Measurements from ENCODE around the gene ATG14.
"Not testable (repeated sequence)": the region's sequence is repeated elsewhere in the genome, so short reads cannot be mapped to it uniquely, and the experiment has no call there.

ATG14 gene

GRCh38 chr14:55433880-55434804 lies 22.5 kb upstream of the ATG14 start:
- DNase-seq (ENCODE audit: low read depth): no peak

- no peak for DNase-seq (ENCODE audit: low read depth)
Observed at GRCh38 chr14:55432628-55433027, 21.0 kb upstream of the ATG14 start.

GRCh38 chr14:55430024-55430690 lies 18.5 kb upstream of the ATG14 start:
- no peak for DNase-seq (ENCODE audit: low read depth)

GRCh38 chr14:55427439-55427838 lies 15.8 kb upstream of the ATG14 start:
- no peak for DNase-seq (ENCODE audit: low read depth)

GRCh38 chr14:55426891-55427290 lies 15.3 kb upstream of the ATG14 start:
- no peak for DNase-seq (ENCODE audit: low read depth)

GRCh38 chr14:55425091-55425490 lies 13.5 kb upstream of the ATG14 start:
- no peak for DNase-seq (ENCODE audit: low read depth)

GRCh38 chr14:55423969-55424368 lies 12.3 kb upstream of the ATG14 start:
- no peak for DNase-seq (ENCODE audit: low read depth)

GRCh38 chr14:55422338-55422737 lies 10.7 kb upstream of the ATG14 start:
- DNase-seq (ENCODE audit: low read depth): not testable (repeated sequence)

GRCh38 chr14:55419663-55420062 lies 8.0 kb upstream of the ATG14 start:
- no peak for DNase-seq (ENCODE audit: low read depth)

GRCh38 chr14:55418411-55418810 lies 6.8 kb upstream of the ATG14 start:
- no peak for DNase-seq (ENCODE audit: low read depth)

GRCh38 chr14:55417955-55418354 lies 6.3 kb upstream of the ATG14 start:
- no peak for DNase-seq (ENCODE audit: low read depth)

- DNase-seq (ENCODE audit: low read depth): no peak
Observed at GRCh38 chr14:55416866-55417265, 5.2 kb upstream of the ATG14 start.

- DNase-seq (ENCODE audit: low read depth): no peak
Observed at GRCh38 chr14:55414551-55414950, 2.9 kb upstream of the ATG14 start.

GRCh38 chr14:55412676-55413075 lies 1.0 kb upstream of the ATG14 start:
- no peak for DNase-seq (ENCODE audit: low read depth)

GRCh38 chr14:55410876-55411275 lies 754 bp downstream of the ATG14 start:
- DNase-seq (ENCODE audit: low read depth): no peak

GRCh38 chr14:55404173-55404854 lies 7.3 kb downstream of the ATG14 start:
- DNase-seq (ENCODE audit: low read depth): no peak

- DNase-seq (ENCODE audit: low read depth): no peak
Observed at GRCh38 chr14:55401751-55402150, 9.9 kb downstream of the ATG14 start.

GRCh38 chr14:55399852-55400251 lies 11.8 kb downstream of the ATG14 start:
- no peak for DNase-seq (ENCODE audit: low read depth)

- DNase-seq (ENCODE audit: low read depth): no peak
Observed at GRCh38 chr14:55399183-55399582, 12.4 kb downstream of the ATG14 start.

GRCh38 chr14:55398679-55399078 lies 13.0 kb downstream of the ATG14 start:
- DNase-seq (ENCODE audit: low read depth): no peak

- DNase-seq (ENCODE audit: low read depth): no peak
Observed at GRCh38 chr14:55389330-55389729, 22.3 kb downstream of the ATG14 start.

GRCh38 chr14:55388160-55388559 lies 23.5 kb downstream of the ATG14 start:
- no peak for DNase-seq (ENCODE audit: low read depth)

GRCh38 chr14:55387121-55387520 lies 24.5 kb downstream of the ATG14 start:
- DNase-seq (ENCODE audit: low read depth): no peak

All from stimulated activated CD8-positive, alpha-beta memory T cell treated with anti-CD3 and anti-CD28 coated beads, Interleukin-7, amount 100 ng/mL, for 24 hours (primary cell).